GM12878 (cell line): ENCODE measurements around the gene RSKR. TPM values are rescaled to one million over a fixed set of nuclear protein-coding genes. Genes with fewer than 3 reads are reported as not detected.

Source experiments
- ATAC-seq: fragments of 200-7000 bp; cut with Tn5 transposase; 3 replicates; pipeline ENCODE4 v1.9.1; 2020; ENCODE audit warnings: mild to moderate bottlenecking, moderate library complexity
- BruUV-seq: library from RNA; stranded (reverse); fragments of 400-500 nt; replicated peaks from 2 replicates; lab custom pipeline; 2021; lab: Mats Ljungman, UMichigan
- CTCF ChIA-PET: fragments of 300-600 bp; sonication (Branson Sonifier 250); formaldehyde crosslinking; extraction: SDS; loops from one replicate; lab custom pipeline; 2021; ENCODE audit warnings: inconsistent platforms; lab: Yijun Ruan, JAX
- POLR2A ChIA-PET: fragments of 350-600 bp; formaldehyde crosslinking; extraction: SDS; loops from one replicate; lab custom pipeline; 2021; ENCODE audit warnings: inconsistent platforms; lab: Charles Lee
- RAD21 ChIA-PET: fragments of 300-600 bp; sonication (Branson Sonifier 250); formaldehyde crosslinking; loops from one replicate; lab custom pipeline; 2023; ENCODE audit warnings: antibody characterized with exemption; ENCODE audit not compliant: unreplicated experiment; lab: Charles Lee
- SMC1A ChIA-PET: fragments of 300-600 bp; sonication (Branson Sonifier 250); formaldehyde crosslinking; loops from one replicate; lab custom pipeline; 2023; ENCODE audit not compliant: unreplicated experiment, uncharacterized antibody; lab: Charles Lee
- DNase-seq: peaks from one replicate; pipeline ENCODE4 v3.0.0-alpha.2; 2011; ENCODE audit warnings: low read depth, low spot score
- FAIRE-seq: peaks from 3 replicates; lab custom pipeline; 2011; peaks lifted over from hg19 to GRCh38; lab: Jason Lieb, UNC
- H2AFZ ChIP-seq: 2 replicates; pipeline ENCODE4 v1.6.0; 2011; ENCODE audit warnings: low read depth, low read length, control low read depth; ENCODE audit not compliant: control insufficient read depth
- H3K27ac ChIP-seq: 2 replicates; pipeline ENCODE4 v1.5.1; 2011; ENCODE audit warnings: control low read depth; ENCODE audit not compliant: control insufficient read depth, insufficient read depth
- H3K27me3 ChIP-seq, 2 experiments: replicated peaks in 1 of 2; 2 replicates each; pipeline versions ENCODE4 v1.6.0 to v1.6.1; 2011; ENCODE audit warnings: low read length in 1 of 2; ENCODE audit not compliant: control insufficient read depth in 2 of 2, insufficient read depth in 2 of 2
- H3K36me3 ChIP-seq, 2 experiments: 2 replicates each; pipeline ENCODE4 v1.5.1; 2011; ENCODE audit warnings: low read length in 1 of 2; ENCODE audit not compliant: control insufficient read depth in 2 of 2, insufficient read depth in 2 of 2
- H3K4me1 ChIP-seq: 2 replicates; pipeline ENCODE4 v1.6.1; 2011; ENCODE audit warnings: mild to moderate bottlenecking, low read length, moderate library complexity, mixed read lengths; ENCODE audit not compliant: control insufficient read depth, insufficient read depth
- H3K4me2 ChIP-seq: 2 replicates; pipeline ENCODE4 v1.6.0; 2011; ENCODE audit warnings: control low read depth; ENCODE audit not compliant: control insufficient read depth, insufficient read depth
- H3K4me3 ChIP-seq: fragments of 200-600 bp; sonication (generic); 2 replicates; pipeline ENCODE4 v1.5.1; 2016
- H3K79me2 ChIP-seq: 2 replicates; pipeline ENCODE4 v1.6.0; 2011; ENCODE audit warnings: low read length; ENCODE audit not compliant: control insufficient read depth, insufficient read depth
- H3K9ac ChIP-seq: 2 replicates; pipeline ENCODE4 v1.8.0; 2011; ENCODE audit warnings: low read length, control low read depth, mixed read lengths; ENCODE audit not compliant: control insufficient read depth, insufficient read depth
- H3K9me3 ChIP-seq: replicated peaks from 3 replicates; pipeline ENCODE4 v1.5.1; 2011; ENCODE audit warnings: mild to moderate bottlenecking, low read length; ENCODE audit not compliant: control insufficient read depth, insufficient read depth
- H4K20me1 ChIP-seq: 2 replicates; pipeline ENCODE4 v1.6.0; 2011; ENCODE audit not compliant: control insufficient read depth, insufficient read depth
- CEBPZ ChIP-seq: fragments of 150-350 bp; IDR thresholded peaks from 2 replicates; pipeline ENCODE4 v1.6.1; 2016; ENCODE audit warnings: low read depth, low read length
- CTCF ChIP-seq, 3 experiments: IDR thresholded peaks in 2 of 3; conservative IDR thresholded peaks in 1 of 3; 2 replicates each; pipeline ENCODE4 v1.5.1; 2011; ENCODE audit warnings: low read depth in 3 of 3, low read length in 3 of 3, mild to moderate bottlenecking in 3 of 3, control low read depth in 2 of 3, moderate library complexity in 2 of 3, inconsistent platforms in 1 of 3, mixed read lengths in 1 of 3; ENCODE audit not compliant: control insufficient read depth in 2 of 3, insufficient read depth in 1 of 3; ENCODE audit errors: extremely low read depth in 1 of 3
- KLF5 ChIP-seq: fragments of 450-650 bp; IDR thresholded peaks from 2 replicates; pipeline ENCODE4 v1.6.1; 2014; ENCODE audit warnings: mild to moderate bottlenecking; ENCODE audit not compliant: partially characterized antibody
- NKRF ChIP-seq: fragments of 450-650 bp; conservative IDR thresholded peaks from 2 replicates; pipeline ENCODE4 v1.6.1; 2017; ENCODE audit warnings: mild to moderate bottlenecking, moderate library complexity
- RBBP5 ChIP-seq: fragments of 200-600 bp; sonication (generic); conservative IDR thresholded peaks from 2 replicates; pipeline ENCODE4 v1.6.1; 2016
- WGBS: methylation state at CpG from one replicate; pipeline ENCODE4 v1.1.6; 2016; ENCODE audit warnings: low lambda C conversion rate; ENCODE audit not compliant: insufficient replicate concordance, insufficient coverage; ENCODE audit errors: missing lambda C conversion rate; 5-methylcytosine and 5-hydroxymethylcytosine counted together
- in situ Hi-C: fragments of 300-500 bp; cut with MboI; formaldehyde crosslinking; loops from 9 replicates; pipeline ENCODE4 v1.14.3; 2018; ENCODE audit warnings: mixed read lengths
- intact Hi-C: fragments of 100-400 bp; cut with micrococcal nuclease; formaldehyde crosslinking; loops from one replicate; pipeline ENCODE4 v1.14.2; 2022; ENCODE audit not compliant: unreplicated experiment
- polyA plus RNA-seq, 11 experiments: library from polyadenylated mRNA; depleted of rRNA in 4 of 11; unstranded in 6 of 11; stranded (reverse) in 5 of 11; fragments of >200 nt; fragmentation: Nextera tagmentation in 4 of 11; fragmentation: Illumina TruSeq in 1 of 11; extraction: Ambion mirVana in 4 of 11; extraction: Trizol in 1 of 11; gene quantifications; 1 replicate in 1 of 11; 2 replicates in 10 of 11; pipeline versions ENCODE4 v1.2.1 to v1.2.3, GENCODE V29; 2011 to 2016; ENCODE audit warnings: inconsistent platforms in 2 of 11, missing spikeins in 2 of 11, low read depth in 1 of 11
- total RNA-seq, 4 experiments: library from RNA; depleted of rRNA in 3 of 4; stranded (reverse); fragments of >200 nt in 3 of 4; fragmentation: Illumina TruSeq in 1 of 4; extraction: Trizol in 1 of 4; gene quantifications; 2 replicates each; pipeline versions ENCODE4 v1.2.1 to v1.2.3, GENCODE V29; 2013 to 2021

Gene RSKR
- total and polyA plus RNA-seq, 10 of the 15 experiments (the other 5 are each of a cell fraction or from before 2014, with no cell fraction given) = 0.52 to 22.4 (median 8.7) TPM

GRCh38 chr17:28575126-28575795 is 38.7 kb downstream of the RSKR start:
- ATAC-seq (no peak), DNase-seq (no peak), FAIRE-seq (no peak)
- Histone ChIP-seq H3K9me3 (no peaks in the 10 kb centered on the region), H3K4me1 (peaks cover 29% of the 10 kb centered on the region), H3K9ac (no peak overlapping the region; the same call in 1 of the 2 replicates), H2AFZ (no peak overlapping the region), H3K4me3 (peak overlapping the region; percentile 66), H4K20me1 (no peaks in the 10 kb centered on the region), H3K4me2 (peak overlapping the region; percentile 84), H3K27ac (no peak overlapping the region), H3K79me2 (peaks cover 35% of the 10 kb centered on the region), H3K27me3 (no peaks in the 10 kb centered on the region), H3K36me3 (peaks cover 7 to 21% of the 10 kb centered on the region in 2 experiments; a peak in 3 of 4 replicates)
- intact Hi-C loops = no loop called here
- no TSS peak for BruUV-seq
- WGBS = 93% methylated on average over 14 of the region's 14 CpGs
- peak; percentile 18 to 37 (median 23); a peak in 4 of 6 replicates for TF ChIP-seq CTCF (IDR thresholded peaks at IDR 0.05 in 2 of 3, conservative IDR thresholded peaks at IDR 0.05 in 1 of 3; ENCODE audit: control insufficient read depth in 2 of 3, extremely low read depth in 1 of 3, insufficient read depth in 1 of 3, low read depth in 3 of 3, low read length in 3 of 3)
- TF ChIP-seq KLF5 = no peak
- no peak for TF ChIP-seq NKRF
- TF ChIP-seq CEBPZ = no peak
- no peak for TF ChIP-seq RBBP5
- ChIA-PET CTCF (interaction anchor here (0.8 to 4.8 kb wide), 7 partner anchors 16 to 74 kb away, joined by 3 to 56 read pairs (median 4); no protein-coding TSS in a partner anchor), SMC1A (interaction anchor here (1.0 to 2.2 kb wide), 5 partner anchors 14 to 74 kb away, joined by 3 to 10 read pairs (median 3); no protein-coding TSS in a partner anchor), RAD21 (interaction anchor here (1.0 to 3.3 kb wide), 3 partner anchors 24 to 38 kb away, joined by 3 to 38 read pairs (median 3); no protein-coding TSS in a partner anchor), POLR2A (interaction anchor here (0.6 to 7.1 kb wide), 13 partner anchors 10 to 375 kb away, joined by 3 to 91 read pairs (median 4); partner anchors contain the start of genes BLTP2, PROCA1, SPAG5 and UNC119)
- in situ Hi-C loops = no loop called here
